Fibroblast of lung (primary cell): Measurements from ENCODE around the gene SPACA5. TPM values are rescaled to one million over a fixed set of nuclear protein-coding genes. Genes with fewer than 3 reads are reported as not detected.
"Not testable (repeated sequence)": the region's sequence is repeated elsewhere in the genome, so short reads cannot be mapped to it uniquely, and the experiment has no call there.

Experiments
- DNase-seq, 2 donors: peaks; one replicate each; pipeline versions ENCODE4 v3.0.0 to v3.0.0-alpha.2; 2010; ENCODE audit warnings: low read depth in 2 of 2
- H2AFZ ChIP-seq: 2 replicates; pipeline ENCODE4 v1.5.1; 2012; ENCODE audit warnings: low read length, control low read depth, inconsistent platforms
- H3K27ac ChIP-seq: 2 replicates; pipeline ENCODE4 v1.5.1; 2011; ENCODE audit warnings: low read length, control low read depth; ENCODE audit not compliant: insufficient read depth
- H3K27me3 ChIP-seq: 2 replicates; pipeline ENCODE4 v1.5.1; 2011; ENCODE audit warnings: mild to moderate bottlenecking, low read length; ENCODE audit not compliant: control insufficient read depth, insufficient read depth
- H3K36me3 ChIP-seq: 2 replicates; pipeline ENCODE4 v1.5.1; 2011; ENCODE audit warnings: low read length; ENCODE audit not compliant: control insufficient read depth, insufficient read depth
- H3K4me1 ChIP-seq: 2 replicates; pipeline ENCODE4 v1.5.1; 2011; ENCODE audit warnings: low read length; ENCODE audit not compliant: control insufficient read depth, insufficient read depth; ENCODE audit errors: extremely low read depth
- H3K4me2 ChIP-seq: 2 replicates; pipeline ENCODE4 v1.5.1; 2011; ENCODE audit warnings: low read length, control low read depth; ENCODE audit not compliant: insufficient read depth; ENCODE audit errors: extremely low read depth
- H3K4me3 ChIP-seq, 4 experiments: fragments of 200-600 bp in 1 of 4; sonication (generic) in 1 of 4; replicated peaks in 1 of 4; 2 replicates each; pipeline ENCODE4 v1.5.1; 2011 to 2016; ENCODE audit warnings: low read length in 4 of 4, low read depth in 3 of 4, mild to moderate bottlenecking in 3 of 4, control low read depth in 2 of 4, inconsistent platforms in 1 of 4, mixed read lengths in 1 of 4; ENCODE audit not compliant: insufficient read depth in 1 of 4; ENCODE audit errors: control extremely low read depth in 1 of 4
- H3K79me2 ChIP-seq: 2 replicates; pipeline ENCODE4 v1.5.1; 2012; ENCODE audit warnings: mild to moderate bottlenecking, low read length, inconsistent platforms; ENCODE audit not compliant: control insufficient read depth, insufficient read depth
- H3K9ac ChIP-seq: 2 replicates; pipeline ENCODE4 v1.5.1; 2011; ENCODE audit warnings: mild to moderate bottlenecking, low read length, control low read depth; ENCODE audit not compliant: insufficient read depth
- H3K9me3 ChIP-seq: 2 replicates; pipeline ENCODE4 v1.5.1; 2012; ENCODE audit warnings: low read depth, low read length; ENCODE audit not compliant: control insufficient read depth, insufficient read depth
- H4K20me1 ChIP-seq: 2 replicates; pipeline ENCODE4 v1.5.1; 2011; ENCODE audit warnings: low read length; ENCODE audit not compliant: control insufficient read depth, insufficient read depth; ENCODE audit errors: extremely low read depth
- EZH2 ChIP-seq: IDR thresholded peaks from 2 replicates; pipeline ENCODE4 v1.5.1; 2012; ENCODE audit warnings: low read length, control low read depth, mild to moderate bottlenecking; ENCODE audit errors: missing control alignments
- polyA plus RNA-seq, 2 donors: library from polyadenylated mRNA; depleted of rRNA in 1 of 2; stranded (reverse) in 1 of 2; unstranded in 1 of 2; fragments of >200 nt; gene quantifications; 2 replicates each; pipeline ENCODE4 v1.2.1, GENCODE V29; 2011 to 2012; ENCODE audit warnings: missing spikeins in 1 of 2
- total RNA-seq: library from RNA; depleted of rRNA; stranded (reverse); fragments of >200 nt; gene quantifications from 2 replicates; pipeline ENCODE4 v1.2.1, GENCODE V29; 2014
- TF ChIP-seq, protein P1 (sequence below), 2 donors: IDR thresholded peaks in 1 of 2; conservative IDR thresholded peaks in 1 of 2; 1 replicate in 1 of 2; 2 replicates in 1 of 2; pipeline ENCODE4 v1.5.1; 2011 to 2012; ENCODE audit warnings: low read length in 2 of 2, control low read depth in 1 of 2, inconsistent platforms in 1 of 2, low read depth in 1 of 2, mild to moderate bottlenecking in 1 of 2

The SPACA5 gene
- total and polyA plus RNA-seq, 2 donors (not counting 1 experiment from before 2014, with no cell fraction given), result not detected

DNA sequence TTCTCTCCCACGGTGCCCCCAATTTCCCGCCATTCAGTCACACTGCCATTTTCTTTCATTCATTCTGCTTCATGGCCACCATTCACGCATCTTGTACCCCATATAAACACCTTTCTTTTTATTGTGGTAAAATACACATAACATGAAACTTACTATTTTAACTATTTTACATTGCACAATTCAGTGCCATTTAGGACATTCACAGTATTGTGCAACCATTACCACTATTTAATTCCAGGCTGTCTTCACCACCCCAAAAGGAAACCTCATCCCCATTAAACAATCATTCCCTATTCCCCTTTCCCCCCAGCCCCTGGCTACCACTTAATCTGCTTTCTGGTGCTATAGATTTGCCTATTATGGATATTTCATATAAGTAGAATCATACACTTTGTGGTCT is 15.9 kb downstream of the SPACA5 start:
- Histone ChIP-seq H3K79me2 (no peaks in the 10 kb centered on the region), H3K9me3 (no peaks in the 10 kb centered on the region), H3K9ac (no peak overlapping the region), H3K27me3 (no peaks in the 10 kb centered on the region), H3K4me1 (no peaks in the 10 kb centered on the region), H3K4me2 (no peak overlapping the region), H3K27ac (no peak overlapping the region), H3K36me3 (no peaks in the 10 kb centered on the region), H4K20me1 (no peaks in the 10 kb centered on the region), H2AFZ (no peak overlapping the region), H3K4me3 (no peak overlapping the region)
- DNase-seq, result no peak
- TF ChIP-seq, protein P1, sequence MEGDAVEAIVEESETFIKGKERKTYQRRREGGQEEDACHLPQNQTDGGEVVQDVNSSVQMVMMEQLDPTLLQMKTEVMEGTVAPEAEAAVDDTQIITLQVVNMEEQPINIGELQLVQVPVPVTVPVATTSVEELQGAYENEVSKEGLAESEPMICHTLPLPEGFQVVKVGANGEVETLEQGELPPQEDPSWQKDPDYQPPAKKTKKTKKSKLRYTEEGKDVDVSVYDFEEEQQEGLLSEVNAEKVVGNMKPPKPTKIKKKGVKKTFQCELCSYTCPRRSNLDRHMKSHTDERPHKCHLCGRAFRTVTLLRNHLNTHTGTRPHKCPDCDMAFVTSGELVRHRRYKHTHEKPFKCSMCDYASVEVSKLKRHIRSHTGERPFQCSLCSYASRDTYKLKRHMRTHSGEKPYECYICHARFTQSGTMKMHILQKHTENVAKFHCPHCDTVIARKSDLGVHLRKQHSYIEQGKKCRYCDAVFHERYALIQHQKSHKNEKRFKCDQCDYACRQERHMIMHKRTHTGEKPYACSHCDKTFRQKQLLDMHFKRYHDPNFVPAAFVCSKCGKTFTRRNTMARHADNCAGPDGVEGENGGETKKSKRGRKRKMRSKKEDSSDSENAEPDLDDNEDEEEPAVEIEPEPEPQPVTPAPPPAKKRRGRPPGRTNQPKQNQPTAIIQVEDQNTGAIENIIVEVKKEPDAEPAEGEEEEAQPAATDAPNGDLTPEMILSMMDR (conservative IDR thresholded peaks at IDR 0.05 in 1 of 2, IDR thresholded peaks at IDR 0.05 in 1 of 2; ENCODE audit: low read depth in 1 of 2, low read length in 2 of 2), result no peak
- TF ChIP-seq EZH2, result no peak

DNA sequence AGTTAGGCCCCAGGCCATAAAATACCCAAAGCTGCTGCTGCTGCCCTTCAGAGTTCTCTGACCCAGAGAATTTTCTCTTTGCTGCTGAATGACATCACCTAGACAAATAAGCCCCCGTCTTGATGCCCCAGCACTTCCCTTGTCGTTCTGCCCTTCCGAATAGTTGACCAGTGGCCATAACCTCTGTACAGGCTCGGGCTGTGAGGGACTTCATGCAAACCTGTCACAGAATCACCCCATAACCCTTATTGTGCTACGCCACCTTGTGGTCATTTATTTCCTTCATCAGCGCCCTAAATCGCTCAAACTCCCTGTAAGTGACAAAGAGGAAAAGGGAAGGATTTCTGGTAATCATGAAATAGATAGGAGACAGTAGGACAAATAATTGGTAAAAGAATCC is 18.8 kb downstream of the SPACA5 start:
- TF ChIP-seq, protein P1 (conservative IDR thresholded peaks at IDR 0.05 in 1 of 2, IDR thresholded peaks at IDR 0.05 in 1 of 2; ENCODE audit: low read depth in 1 of 2, low read length in 2 of 2), result peak; percentile 51 to 53
- TF ChIP-seq EZH2, result no peak
- no peaks in the 10 kb centered on the region for H3K36me3 ChIP-seq
- no peaks in the 10 kb centered on the region for H3K27me3 ChIP-seq
- no peak overlapping the region for H3K9ac ChIP-seq
- H3K9me3 ChIP-seq, result no peaks in the 10 kb centered on the region
- no peaks in the 10 kb centered on the region for H4K20me1 ChIP-seq
- no peaks in the 10 kb centered on the region for H3K79me2 ChIP-seq
- no peak overlapping the region for H2AFZ ChIP-seq
- H3K27ac ChIP-seq, result no peak overlapping the region
- DNase-seq, result peak; percentile 41 to 74
- H3K4me1 ChIP-seq, result no peaks in the 10 kb centered on the region
- H3K4me2 ChIP-seq, result no peak overlapping the region
- H3K4me3 ChIP-seq, result no peak overlapping the region

DNA sequence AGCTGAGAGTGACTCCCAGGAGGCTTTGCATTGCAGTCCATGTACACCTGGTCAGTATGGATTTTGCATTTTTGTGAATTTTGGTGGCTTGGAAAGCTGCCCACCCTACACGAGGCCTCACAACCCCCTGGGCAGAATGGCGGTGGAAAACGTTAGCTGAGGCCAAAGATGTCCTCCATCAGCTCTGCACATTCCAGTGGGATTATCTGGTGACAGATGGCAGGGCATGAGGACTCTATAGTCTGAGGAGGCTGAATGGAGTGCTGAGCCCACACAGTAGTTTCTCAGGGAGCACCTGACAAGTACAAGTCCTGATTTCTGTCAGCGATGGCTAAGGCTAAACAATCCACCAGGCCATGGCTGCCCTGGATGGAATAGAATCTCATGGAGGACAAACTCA is 20.8 kb downstream of the SPACA5 start:
- not testable (repeated sequence) for DNase-seq

More for the DNA sequence above, 20.8 kb downstream of the SPACA5 start:
- H3K9ac ChIP-seq, H3K4me2 ChIP-seq, H3K36me3 ChIP-seq, H3K4me3 ChIP-seq, H3K9me3 ChIP-seq, H3K27ac ChIP-seq, H3K79me2 ChIP-seq, H3K4me1 ChIP-seq, H4K20me1 ChIP-seq, H2AFZ ChIP-seq, H3K27me3 ChIP-seq: not testable (repeated sequence)
